Keratinocyte (primary cell): ENCODE measurements around the gene TMTC2.

Experiments used
- EZH2 ChIP-seq: IDR thresholded peaks from one replicate; pipeline ENCODE4 v1.6.1; 2012; ENCODE audit warnings: inconsistent platforms, mild to moderate bottlenecking, low read length, moderate library complexity
- TF ChIP-seq, protein P1 (sequence below), 3 experiments: IDR thresholded peaks in 1 of 3; conservative IDR thresholded peaks in 1 of 3; optimal IDR thresholded peaks in 1 of 3; 2 replicates in 2 of 3; 3 replicates in 1 of 3; pipeline versions ENCODE3 to v1.5.1; 2011; ENCODE audit warnings: low read length in 3 of 3, mild to moderate bottlenecking in 3 of 3, moderate library complexity in 2 of 3, control low read depth in 1 of 3, inconsistent platforms in 1 of 3; ENCODE audit not compliant: insufficient read depth in 2 of 3; ENCODE audit errors: extremely low read depth in 1 of 3

- TF ChIP-seq, protein P1, sequence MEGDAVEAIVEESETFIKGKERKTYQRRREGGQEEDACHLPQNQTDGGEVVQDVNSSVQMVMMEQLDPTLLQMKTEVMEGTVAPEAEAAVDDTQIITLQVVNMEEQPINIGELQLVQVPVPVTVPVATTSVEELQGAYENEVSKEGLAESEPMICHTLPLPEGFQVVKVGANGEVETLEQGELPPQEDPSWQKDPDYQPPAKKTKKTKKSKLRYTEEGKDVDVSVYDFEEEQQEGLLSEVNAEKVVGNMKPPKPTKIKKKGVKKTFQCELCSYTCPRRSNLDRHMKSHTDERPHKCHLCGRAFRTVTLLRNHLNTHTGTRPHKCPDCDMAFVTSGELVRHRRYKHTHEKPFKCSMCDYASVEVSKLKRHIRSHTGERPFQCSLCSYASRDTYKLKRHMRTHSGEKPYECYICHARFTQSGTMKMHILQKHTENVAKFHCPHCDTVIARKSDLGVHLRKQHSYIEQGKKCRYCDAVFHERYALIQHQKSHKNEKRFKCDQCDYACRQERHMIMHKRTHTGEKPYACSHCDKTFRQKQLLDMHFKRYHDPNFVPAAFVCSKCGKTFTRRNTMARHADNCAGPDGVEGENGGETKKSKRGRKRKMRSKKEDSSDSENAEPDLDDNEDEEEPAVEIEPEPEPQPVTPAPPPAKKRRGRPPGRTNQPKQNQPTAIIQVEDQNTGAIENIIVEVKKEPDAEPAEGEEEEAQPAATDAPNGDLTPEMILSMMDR (optimal IDR thresholded peaks at IDR 0.05 in 1 of 3, IDR thresholded peaks at IDR 0.05 in 1 of 3, conservative IDR thresholded peaks at IDR 0.05 in 1 of 3; ENCODE audit: extremely low read depth in 1 of 3, insufficient read depth in 2 of 3, low read length in 3 of 3): no peak
- TF ChIP-seq EZH2: no peak
Observed at GRCh38 chr12:83150465-83151189, 463.9 kb downstream of the TMTC2 start.
